ENCODE data around the gene GALNT2.

Gene GALNT2

DNA sequence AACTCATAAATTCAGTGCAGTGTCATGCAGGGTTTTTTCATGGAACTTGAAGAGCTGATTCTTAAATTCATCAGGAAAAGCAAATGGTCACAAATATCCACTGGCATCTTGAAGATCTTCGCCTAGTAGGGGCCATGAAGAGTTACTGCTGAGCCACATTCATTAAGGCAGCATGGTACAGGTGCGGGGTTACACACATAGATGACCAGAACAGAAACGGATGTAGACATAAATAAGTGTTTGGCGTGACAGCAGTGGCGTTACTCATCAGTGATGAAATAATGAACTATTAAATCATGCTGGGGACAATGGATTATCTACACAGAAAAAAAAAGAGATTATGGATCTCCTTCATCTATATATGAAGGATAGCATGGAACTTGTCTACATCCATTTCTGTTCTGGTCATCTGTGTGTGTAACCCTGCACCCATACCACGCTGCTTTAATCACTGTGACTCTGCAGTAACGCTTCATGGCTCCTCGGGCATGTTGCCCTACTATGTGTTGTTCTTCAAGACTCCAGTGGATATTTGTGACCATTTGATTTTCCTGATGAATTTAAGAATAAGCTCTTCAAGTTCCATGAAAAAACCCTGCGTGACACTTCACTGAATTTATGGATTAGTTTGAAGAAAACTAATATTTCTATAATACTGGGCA is 161.3 kb downstream of the GALNT2 start:
- Histone ChIP-seq H3K27ac (ENCODE audit: low read depth, low read length) (no peak overlapping the region), H3K36me3 (ENCODE audit: insufficient read depth, low read length) (no peaks in the 10 kb centered on the region), H3K4me1 (ENCODE audit: insufficient read depth, low read length) (peaks cover 12% of the 10 kb centered on the region)

DNA sequence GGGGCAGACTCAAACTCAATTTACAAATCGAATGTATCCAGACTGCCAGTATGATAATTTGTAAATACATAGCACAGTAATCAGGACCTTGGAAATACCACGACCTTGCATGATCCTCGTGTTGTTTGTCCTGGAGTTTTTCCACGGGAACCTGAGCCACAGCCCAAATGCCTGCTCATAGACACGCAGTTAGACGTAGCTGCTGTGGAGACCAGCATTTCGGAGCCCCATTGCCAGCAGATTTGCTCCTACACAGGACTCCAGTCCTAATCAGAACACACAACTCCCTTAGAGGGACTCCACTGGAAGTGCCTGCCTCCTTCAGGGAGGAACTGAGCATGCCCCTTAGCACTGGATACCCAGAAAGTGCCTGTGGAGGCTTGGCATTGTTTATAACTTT is 163.2 kb downstream of the GALNT2 start:
- H3K9ac ChIP-seq (ENCODE audit: low read length), result no peak overlapping the region
- H3K9me3 ChIP-seq (ENCODE audit: low read length), result no peaks in the 10 kb centered on the region
- no peak overlapping the region for H3K27ac ChIP-seq (ENCODE audit: low read depth, low read length)
- no peaks in the 10 kb centered on the region for H3K36me3 ChIP-seq (ENCODE audit: insufficient read depth, low read length)
- H3K27me3 ChIP-seq (ENCODE audit: control insufficient read depth in 1 of 2, insufficient read depth in 2 of 2, low read length in 2 of 2), result no peaks in the 10 kb centered on the region
- H3K4me3 ChIP-seq (ENCODE audit: low read depth in 1 of 2, low read length in 2 of 2), result no peak overlapping the region
- peaks cover 12% of the 10 kb centered on the region for H3K4me1 ChIP-seq (ENCODE audit: insufficient read depth, low read length)

More for the DNA sequence above, 161.3 kb downstream of the GALNT2 start:
- no peak overlapping the region for H3K4me3 ChIP-seq (ENCODE audit: low read depth in 1 of 2, low read length in 2 of 2)
- H3K9ac ChIP-seq (ENCODE audit: low read length), result no peak overlapping the region
- no peaks in the 10 kb centered on the region for H3K27me3 ChIP-seq (ENCODE audit: control insufficient read depth in 1 of 2, insufficient read depth in 2 of 2, low read length in 2 of 2)
- H3K9me3 ChIP-seq (ENCODE audit: low read length), result no peaks in the 10 kb centered on the region

DNA sequence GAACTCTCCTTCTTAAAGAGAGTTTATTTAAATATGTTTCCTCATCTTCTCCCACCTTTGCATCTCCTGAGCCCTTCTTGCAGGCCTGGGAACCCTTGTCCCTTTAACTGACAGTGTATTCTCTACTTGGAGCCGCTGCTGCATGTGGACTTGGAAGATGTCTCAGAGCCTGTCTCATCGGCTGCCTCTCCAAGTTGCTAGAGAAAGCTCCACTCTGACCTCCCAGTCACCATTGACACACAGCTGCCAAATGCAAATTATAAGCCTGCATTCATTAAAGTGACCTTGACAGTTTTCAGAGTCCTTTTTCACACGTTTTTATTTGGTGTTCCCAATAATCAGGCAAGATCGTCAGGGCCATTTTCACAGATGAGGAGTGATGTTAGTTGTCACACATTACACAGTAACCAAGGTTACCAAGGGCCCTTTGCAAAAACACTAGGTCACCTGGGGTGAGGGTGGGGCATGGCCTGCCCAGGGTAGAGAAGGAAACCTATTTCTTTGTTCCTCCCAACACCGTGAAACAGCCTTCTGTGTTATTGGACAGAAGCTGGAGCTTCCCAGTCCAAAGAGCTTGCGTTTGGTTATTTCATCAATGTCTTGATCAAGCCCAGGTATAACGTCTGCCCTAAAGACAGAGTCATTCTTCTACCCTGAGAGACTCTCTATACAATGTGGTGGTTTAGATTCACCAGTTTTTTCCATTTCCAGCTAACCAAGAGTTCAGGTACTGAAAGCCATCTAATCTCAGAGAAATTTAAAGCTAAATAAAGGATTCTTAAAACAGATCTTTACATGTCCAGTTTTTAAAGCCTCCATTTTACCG is 164.1 kb downstream of the GALNT2 start:
- Histone ChIP-seq H3K4me1 (ENCODE audit: insufficient read depth, low read length) (peaks cover 12% of the 10 kb centered on the region), H3K27ac (ENCODE audit: low read depth, low read length) (no peak overlapping the region)

DNA sequence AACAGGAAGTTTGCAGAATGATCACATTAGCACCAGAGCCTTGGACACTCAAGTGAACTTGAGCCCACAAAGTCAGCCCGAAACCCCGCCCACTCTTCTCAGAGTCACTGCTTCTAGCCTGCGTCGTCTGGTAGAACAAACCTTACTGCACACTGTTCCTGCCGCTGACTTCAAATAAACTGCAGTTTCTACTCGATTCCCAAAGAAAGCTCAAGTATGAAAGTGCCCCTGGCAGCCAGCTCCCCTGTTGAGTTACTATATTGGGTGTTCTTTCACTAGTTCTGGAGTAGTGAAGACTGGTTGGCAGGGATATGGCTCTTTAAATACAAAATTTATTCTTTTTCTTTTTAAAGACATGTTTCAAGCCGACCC is 164.7 kb downstream of the GALNT2 start:
- Histone ChIP-seq H3K27me3 (ENCODE audit: control insufficient read depth in 1 of 2, insufficient read depth in 2 of 2, low read length in 2 of 2) (no peaks in the 10 kb centered on the region), H3K36me3 (ENCODE audit: insufficient read depth, low read length) (peaks cover 8% of the 10 kb centered on the region), H3K27ac (ENCODE audit: low read depth, low read length) (no peak overlapping the region), H3K4me1 (ENCODE audit: insufficient read depth, low read length) (peaks cover 12% of the 10 kb centered on the region), H3K9ac (ENCODE audit: low read length) (no peak overlapping the region), H3K9me3 (ENCODE audit: low read length) (no peaks in the 10 kb centered on the region), H3K4me3 (ENCODE audit: low read depth in 1 of 2, low read length in 2 of 2) (no peak overlapping the region)

More for the DNA sequence above, 164.1 kb downstream of the GALNT2 start:
- Histone ChIP-seq H3K27me3 (ENCODE audit: control insufficient read depth in 1 of 2, insufficient read depth in 2 of 2, low read length in 2 of 2) (no peaks in the 10 kb centered on the region), H3K36me3 (ENCODE audit: insufficient read depth, low read length) (peaks cover 3% of the 10 kb centered on the region), H3K9me3 (ENCODE audit: low read length) (no peaks in the 10 kb centered on the region), H3K9ac (ENCODE audit: low read length) (no peak overlapping the region), H3K4me3 (ENCODE audit: low read depth in 1 of 2, low read length in 2 of 2) (no peak overlapping the region)

DNA sequence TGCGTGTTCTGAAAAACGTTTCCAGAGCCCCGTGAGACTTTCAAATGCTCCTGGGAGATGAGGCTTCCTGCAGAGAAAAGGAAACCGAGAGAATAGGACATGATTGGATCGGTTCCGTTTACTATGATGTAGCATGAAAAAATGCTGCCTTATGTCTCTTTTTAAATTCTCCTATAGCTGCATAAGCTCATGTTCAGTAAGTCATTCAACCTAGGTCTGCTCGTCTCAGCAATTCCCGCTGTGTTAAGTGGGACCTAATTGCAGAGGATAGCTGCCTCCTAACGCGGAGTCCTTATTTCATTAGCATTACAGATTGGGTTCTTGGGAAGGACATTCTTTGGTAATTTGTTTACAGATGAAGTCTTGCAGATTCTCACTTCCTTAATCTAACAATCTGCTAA is 165.3 kb downstream of the GALNT2 start:
- Histone ChIP-seq H3K4me1 (ENCODE audit: insufficient read depth, low read length) (peaks cover 12% of the 10 kb centered on the region), H3K27ac (ENCODE audit: low read depth, low read length) (no peak overlapping the region), H3K9me3 (ENCODE audit: low read length) (no peaks in the 10 kb centered on the region), H3K27me3 (ENCODE audit: control insufficient read depth in 1 of 2, insufficient read depth in 2 of 2, low read length in 2 of 2) (no peaks in the 10 kb centered on the region), H3K9ac (ENCODE audit: low read length) (no peak overlapping the region), H3K4me3 (ENCODE audit: low read depth in 1 of 2, low read length in 2 of 2) (no peak overlapping the region), H3K36me3 (ENCODE audit: insufficient read depth, low read length) (peaks cover 8% of the 10 kb centered on the region)

DNA sequence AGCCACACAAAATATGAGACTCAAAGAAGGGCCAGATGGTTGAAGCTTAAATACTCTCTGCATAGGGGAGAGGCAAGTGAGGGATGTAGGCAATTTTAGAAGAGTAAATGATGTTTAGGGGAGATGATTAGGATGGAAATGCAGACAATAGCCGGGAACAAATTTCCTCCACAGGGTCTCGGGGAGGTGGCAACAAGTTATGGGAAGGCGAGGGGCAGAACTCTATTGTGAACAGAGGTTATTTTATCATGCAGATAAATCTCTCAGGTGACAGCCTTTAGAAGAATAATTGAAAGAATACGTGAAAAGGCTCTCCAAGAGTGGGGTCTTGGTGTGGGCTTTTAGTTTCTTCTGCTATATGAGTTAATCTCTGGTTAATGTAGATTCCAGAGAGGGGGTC is 166.7 kb downstream of the GALNT2 start:
- H3K4me3 ChIP-seq (ENCODE audit: low read depth in 1 of 2, low read length in 2 of 2), result no peak overlapping the region
- peaks cover 12% of the 10 kb centered on the region for H3K4me1 ChIP-seq (ENCODE audit: insufficient read depth, low read length)
- H3K27ac ChIP-seq (ENCODE audit: low read depth, low read length), result no peak overlapping the region
- H3K36me3 ChIP-seq (ENCODE audit: insufficient read depth, low read length), result peaks cover 8% of the 10 kb centered on the region
- no peak overlapping the region for H3K9ac ChIP-seq (ENCODE audit: low read length)
- no peaks in the 10 kb centered on the region for H3K9me3 ChIP-seq (ENCODE audit: low read length)
- H3K27me3 ChIP-seq (ENCODE audit: control insufficient read depth in 1 of 2, insufficient read depth in 2 of 2, low read length in 2 of 2), result no peaks in the 10 kb centered on the region

DNA sequence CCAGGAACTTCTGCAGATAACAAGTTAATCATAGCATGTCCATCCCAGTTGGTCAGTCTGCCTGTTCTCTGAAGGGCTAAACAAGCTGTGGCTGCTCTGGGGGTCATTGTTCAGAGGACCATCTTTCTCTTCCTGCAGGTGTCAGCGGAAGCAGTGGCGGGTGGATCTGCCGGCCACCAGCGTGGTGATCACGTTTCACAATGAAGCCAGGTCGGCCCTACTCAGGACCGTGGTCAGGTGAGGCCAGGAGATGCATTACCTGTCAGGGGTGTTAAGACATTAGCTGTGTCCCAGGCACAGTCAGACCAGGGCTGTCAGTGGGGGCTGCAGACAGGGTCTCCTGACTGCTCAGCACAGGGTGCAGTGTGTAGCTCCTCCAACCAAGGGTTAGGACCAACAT is 168.8 kb downstream of the GALNT2 start:
- no peak overlapping the region for H3K27ac ChIP-seq (ENCODE audit: low read depth, low read length)
- no peak overlapping the region for H3K9ac ChIP-seq (ENCODE audit: low read length)
- H3K4me3 ChIP-seq (ENCODE audit: low read depth in 1 of 2, low read length in 2 of 2), result no peak overlapping the region
- H3K27me3 ChIP-seq (ENCODE audit: control insufficient read depth in 1 of 2, insufficient read depth in 2 of 2, low read length in 2 of 2), result no peaks in the 10 kb centered on the region
- no peaks in the 10 kb centered on the region for H3K9me3 ChIP-seq (ENCODE audit: low read length)
- H3K4me1 ChIP-seq (ENCODE audit: insufficient read depth, low read length), result peaks cover under 1% of the 10 kb centered on the region
- H3K36me3 ChIP-seq (ENCODE audit: insufficient read depth, low read length), result peaks cover 8% of the 10 kb centered on the region

DNA sequence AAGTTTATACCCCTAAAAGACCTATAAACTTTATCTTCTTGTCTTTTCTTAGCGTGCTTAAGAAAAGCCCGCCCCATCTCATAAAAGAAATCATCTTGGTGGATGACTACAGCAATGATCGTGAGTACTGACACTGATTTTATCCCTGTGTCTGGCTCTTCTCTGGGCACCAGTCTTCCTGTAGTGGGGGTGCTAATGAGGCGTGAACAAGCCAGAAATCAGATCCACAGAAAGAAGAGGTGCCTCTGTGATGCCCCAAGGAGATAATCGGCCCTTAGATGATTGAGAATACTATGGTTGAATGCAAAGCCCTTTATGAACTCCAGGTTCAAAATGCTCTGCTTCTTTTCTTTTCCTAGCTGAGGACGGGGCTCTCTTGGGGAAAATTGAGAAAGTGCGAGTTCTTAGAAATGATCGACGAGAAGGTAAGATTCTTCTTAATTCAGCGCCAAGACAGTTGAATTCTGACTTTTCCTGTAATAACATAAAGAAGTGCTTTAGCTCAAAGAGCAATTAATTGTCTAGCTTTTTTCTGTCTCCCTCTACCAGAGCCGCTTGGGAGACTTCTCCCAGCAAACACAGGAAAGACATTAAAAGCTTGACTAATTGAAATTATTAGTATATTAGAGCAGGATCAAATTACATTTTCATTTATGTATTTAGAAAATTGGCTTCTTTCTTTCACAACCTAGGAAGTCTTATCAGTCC is 169.4 kb downstream of the GALNT2 start:
- no peak overlapping the region for H3K4me3 ChIP-seq (ENCODE audit: low read depth in 1 of 2, low read length in 2 of 2)
- no peaks in the 10 kb centered on the region for H3K4me1 ChIP-seq (ENCODE audit: insufficient read depth, low read length)
- H3K36me3 ChIP-seq (ENCODE audit: insufficient read depth, low read length), result peaks cover 8% of the 10 kb centered on the region
- no peaks in the 10 kb centered on the region for H3K27me3 ChIP-seq (ENCODE audit: control insufficient read depth in 1 of 2, insufficient read depth in 2 of 2, low read length in 2 of 2)
- no peak overlapping the region for H3K9ac ChIP-seq (ENCODE audit: low read length)
- no peak overlapping the region for H3K27ac ChIP-seq (ENCODE audit: low read depth, low read length)
- H3K9me3 ChIP-seq (ENCODE audit: low read length), result no peaks in the 10 kb centered on the region

DNA sequence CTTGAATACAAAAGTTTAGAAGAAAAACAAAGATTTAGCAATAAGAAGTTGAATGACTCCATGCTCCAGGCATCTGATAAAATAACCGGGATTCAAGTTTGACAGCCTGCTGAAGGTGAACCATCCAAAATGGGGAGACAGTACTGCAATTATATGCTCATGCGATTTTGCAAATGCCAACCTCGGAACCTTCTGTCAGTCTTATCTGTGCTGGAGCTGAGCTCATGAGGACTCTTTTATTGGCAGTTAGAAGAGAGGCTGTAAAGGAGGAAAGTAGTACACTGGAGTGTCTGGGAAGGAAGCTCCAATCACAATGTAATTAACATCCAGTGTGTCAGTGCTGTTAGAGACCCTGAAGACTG is 170.0 kb downstream of the GALNT2 start:
- Histone ChIP-seq H3K9ac (ENCODE audit: low read length) (no peak overlapping the region), H3K9me3 (ENCODE audit: low read length) (no peaks in the 10 kb centered on the region), H3K36me3 (ENCODE audit: insufficient read depth, low read length) (peaks cover 8% of the 10 kb centered on the region), H3K4me3 (ENCODE audit: low read depth in 1 of 2, low read length in 2 of 2) (no peak overlapping the region), H3K27ac (ENCODE audit: low read depth, low read length) (no peak overlapping the region), H3K27me3 (ENCODE audit: control insufficient read depth in 1 of 2, insufficient read depth in 2 of 2, low read length in 2 of 2) (no peaks in the 10 kb centered on the region), H3K4me1 (ENCODE audit: insufficient read depth, low read length) (no peaks in the 10 kb centered on the region)

DNA sequence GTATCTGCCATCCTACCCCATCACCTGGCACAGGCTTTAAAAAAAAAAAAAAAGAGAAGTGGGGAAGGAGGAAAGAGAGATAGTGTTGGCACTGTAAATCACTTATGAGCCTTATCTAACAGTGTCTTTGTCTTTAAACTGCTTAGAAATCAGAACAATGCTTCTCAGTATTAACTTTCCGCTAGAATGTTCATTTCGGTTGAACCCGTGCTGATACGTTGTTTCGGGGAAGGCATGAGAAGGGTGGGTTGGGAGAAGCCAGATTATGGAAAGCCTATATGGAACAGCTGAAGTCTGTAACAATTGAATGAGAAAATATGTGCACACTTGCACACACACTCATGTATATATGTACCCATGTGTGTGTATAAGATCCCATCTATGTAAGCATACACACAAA is 170.8 kb downstream of the GALNT2 start:
- Histone ChIP-seq H3K9me3 (ENCODE audit: low read length) (no peaks in the 10 kb centered on the region), H3K27me3 (ENCODE audit: control insufficient read depth in 1 of 2, insufficient read depth in 2 of 2, low read length in 2 of 2) (no peaks in the 10 kb centered on the region), H3K4me1 (ENCODE audit: insufficient read depth, low read length) (no peaks in the 10 kb centered on the region), H3K27ac (ENCODE audit: low read depth, low read length) (no peak overlapping the region), H3K4me3 (ENCODE audit: low read depth in 1 of 2, low read length in 2 of 2) (no peak overlapping the region), H3K36me3 (ENCODE audit: insufficient read depth, low read length) (peaks cover 8% of the 10 kb centered on the region), H3K9ac (ENCODE audit: low read length) (no peak overlapping the region)

DNA sequence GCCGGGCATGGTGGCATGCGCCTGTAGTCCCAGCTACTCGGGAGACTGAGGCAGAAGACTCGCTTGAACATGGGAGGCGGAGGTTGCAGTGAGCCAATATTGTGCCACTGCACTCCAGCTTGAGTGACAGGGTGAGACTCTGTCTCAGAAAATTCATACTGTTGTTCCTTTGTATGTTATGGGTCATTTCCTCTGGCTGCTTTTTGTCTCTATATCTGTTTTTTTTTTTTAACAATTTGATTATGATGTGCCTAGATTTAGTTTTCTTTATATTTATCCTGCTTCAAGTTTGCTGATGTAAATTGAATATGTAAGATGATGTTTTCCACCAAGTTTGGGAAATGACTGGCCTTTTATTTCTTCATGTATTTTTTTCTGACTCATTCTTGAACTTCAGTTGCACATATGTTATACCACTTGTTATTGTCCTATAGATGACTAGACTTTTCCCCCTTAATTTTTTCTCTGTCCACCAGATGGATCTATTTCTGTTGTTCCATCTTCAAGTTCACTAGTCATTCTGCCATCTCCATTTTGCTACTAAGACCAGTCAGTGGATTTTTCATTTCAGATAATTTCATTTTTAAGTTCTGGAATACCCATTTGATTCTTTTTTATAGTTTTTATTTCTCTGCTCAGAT is 173.5 kb downstream of the GALNT2 start:
- no peaks in the 10 kb centered on the region for H3K9me3 ChIP-seq (ENCODE audit: low read length)
- peaks cover 8% of the 10 kb centered on the region for H3K36me3 ChIP-seq (ENCODE audit: insufficient read depth, low read length)
- no peak overlapping the region for H3K27ac ChIP-seq (ENCODE audit: low read depth, low read length)
- no peak overlapping the region for H3K9ac ChIP-seq (ENCODE audit: low read length)
- no peak overlapping the region for H3K4me3 ChIP-seq (ENCODE audit: low read depth in 1 of 2, low read length in 2 of 2)
- H3K27me3 ChIP-seq (ENCODE audit: control insufficient read depth in 1 of 2, insufficient read depth in 2 of 2, low read length in 2 of 2), result no peaks in the 10 kb centered on the region
- no peaks in the 10 kb centered on the region for H3K4me1 ChIP-seq (ENCODE audit: insufficient read depth, low read length)
